Neural progenitor cell (in vitro differentiated cells): ENCODE data around the gene BEGAIN. TPM values are rescaled to one million over a fixed set of nuclear protein-coding genes. Genes with fewer than 3 reads are reported as not detected.

Source experiments
- DNase-seq: peaks from one replicate; pipeline ENCODE4 v3.0.0-alpha.2; 2016; ENCODE audit warnings: low spot score
- H2AFZ ChIP-seq: fragments of 200-600 bp; sonication (generic); replicated peaks from 2 replicates; pipeline ENCODE4 v1.6.1; 2016; ENCODE audit warnings: antibody characterized with exemption
- H3F3A ChIP-seq: fragments of 200-600 bp; sonication (generic); 2 replicates; pipeline ENCODE4 v1.6.1; 2016; ENCODE audit warnings: antibody characterized with exemption, low read depth
- H3K27ac ChIP-seq: fragments of 200-600 bp; sonication (generic); 2 replicates; pipeline ENCODE4 v1.5.1; 2016; ENCODE audit warnings: mild to moderate bottlenecking
- H3K27me3 ChIP-seq: fragments of 200-600 bp; sonication (generic); 2 replicates; pipeline ENCODE4 v1.6.1; 2016; ENCODE audit warnings: mild to moderate bottlenecking, moderate library complexity
- H3K36me3 ChIP-seq: fragments of 200-600 bp; sonication (generic); 2 replicates; pipeline ENCODE4 v1.5.1; 2016
- H3K4me1 ChIP-seq: fragments of 200-600 bp; sonication (generic); 2 replicates; pipeline ENCODE4 v1.6.1; 2016; ENCODE audit warnings: mixed run types
- H3K4me2 ChIP-seq: fragments of 200-600 bp; sonication (generic); 2 replicates; pipeline ENCODE4 v1.6.1; 2016
- H3K4me3 ChIP-seq: fragments of 200-600 bp; sonication (generic); 2 replicates; pipeline ENCODE4 v1.5.1; 2016
- H3K79me2 ChIP-seq: fragments of 200-600 bp; sonication (generic); 2 replicates; pipeline ENCODE4 v1.6.1; 2016; ENCODE audit warnings: low read depth
- H3K9ac ChIP-seq: fragments of 200-600 bp; sonication (generic); 2 replicates; pipeline ENCODE4 v1.6.1; 2016
- H3K9me3 ChIP-seq: fragments of 200-600 bp; sonication (generic); 2 replicates; pipeline ENCODE4 v1.5.1; 2016; ENCODE audit warnings: low read depth
- H4K20me1 ChIP-seq: fragments of 200-600 bp; sonication (generic); 2 replicates; pipeline ENCODE4 v1.6.1; 2016; ENCODE audit warnings: low read depth
- H3K27ac Mint-ChIP-seq: 3 replicates; pipeline ENCODE4 v1.8.0; 2021; ENCODE audit warnings: mixed read lengths
- H3K27me3 Mint-ChIP-seq: 2 replicates; pipeline ENCODE4 v1.8.0; 2022; ENCODE audit warnings: low read depth, mild to moderate bottlenecking, inconsistent platforms, moderate library complexity, mixed read lengths; ENCODE audit not compliant: insufficient read depth
- H3K36me3 Mint-ChIP-seq: 3 replicates; pipeline ENCODE4 v1.8.0; 2021; ENCODE audit warnings: mixed read lengths
- H3K4me1 Mint-ChIP-seq: 3 replicates; pipeline ENCODE4 v1.8.0; 2021; ENCODE audit warnings: mixed read lengths
- H3K4me3 Mint-ChIP-seq: 3 replicates; pipeline ENCODE4 v1.8.0; 2021; ENCODE audit warnings: mild to moderate bottlenecking, moderate library complexity, mixed read lengths
- H3K9me3 Mint-ChIP-seq: 3 replicates; pipeline ENCODE4 v1.8.0; 2020; ENCODE audit warnings: mixed read lengths
- EZH2 ChIP-seq: fragments of 200-600 bp; sonication (generic); IDR thresholded peaks from 2 replicates; pipeline ENCODE4 v1.6.1; 2017; ENCODE audit warnings: antibody characterized with exemption, mild to moderate bottlenecking, moderate library complexity
- EZH2phosphoT487 ChIP-seq: fragments of 200-600 bp; sonication (generic); IDR thresholded peaks from 2 replicates; pipeline ENCODE4 v1.6.1; 2017; ENCODE audit warnings: antibody characterized with exemption
- total RNA-seq: library from RNA; depleted of rRNA; stranded (reverse); fragments of >200 nt; gene quantifications from 2 replicates; pipeline ENCODE4 v1.2.3, GENCODE V29; 2015; ENCODE audit warnings: low replicate concordance
- TF ChIP-seq, protein P1 (sequence below): fragments of 200-600 bp; sonication (generic); IDR thresholded peaks from 2 replicates; pipeline ENCODE4 v1.5.1; 2017; ENCODE audit warnings: antibody characterized with exemption, mild to moderate bottlenecking

BEGAIN gene
- total RNA-seq, 1 donor from 2014 or later, result 4.0 TPM

DNA sequence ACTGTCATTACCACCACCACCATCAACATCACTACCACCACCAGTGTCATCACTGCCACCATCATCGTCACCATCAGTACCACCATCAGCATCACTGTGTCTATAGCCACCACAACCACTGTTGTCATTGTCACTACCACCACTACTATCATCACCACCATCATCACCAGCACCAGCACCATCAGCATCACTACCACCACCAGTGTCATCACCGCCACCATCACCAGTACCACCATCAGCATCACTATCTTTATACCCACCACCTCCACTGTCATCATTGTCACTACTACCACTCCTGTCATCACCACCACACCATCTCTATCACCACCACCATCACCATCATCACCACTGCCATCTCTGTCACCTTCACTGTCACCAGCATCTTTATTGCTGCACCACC, 60.6 kb downstream of the BEGAIN start:
- Histone ChIP-seq H4K20me1 (no peaks in the 10 kb centered on the region), H3K36me3 (no peaks in the 10 kb centered on the region), H3K4me2 (no peak overlapping the region), H3K9ac (no peak overlapping the region), H3K4me1 (peaks cover 11% of the 10 kb centered on the region), H3F3A (no peaks in the 10 kb centered on the region), H2AFZ (no peak overlapping the region), H3K4me3 (no peak overlapping the region), H3K79me2 (no peaks in the 10 kb centered on the region), H3K9me3 (no peaks in the 10 kb centered on the region), H3K27ac (no peak overlapping the region), H3K27me3 (no peaks in the 10 kb centered on the region)
- no peak overlapping the region for H3K4me3 Mint-ChIP-seq
- TF ChIP-seq, protein P1, sequence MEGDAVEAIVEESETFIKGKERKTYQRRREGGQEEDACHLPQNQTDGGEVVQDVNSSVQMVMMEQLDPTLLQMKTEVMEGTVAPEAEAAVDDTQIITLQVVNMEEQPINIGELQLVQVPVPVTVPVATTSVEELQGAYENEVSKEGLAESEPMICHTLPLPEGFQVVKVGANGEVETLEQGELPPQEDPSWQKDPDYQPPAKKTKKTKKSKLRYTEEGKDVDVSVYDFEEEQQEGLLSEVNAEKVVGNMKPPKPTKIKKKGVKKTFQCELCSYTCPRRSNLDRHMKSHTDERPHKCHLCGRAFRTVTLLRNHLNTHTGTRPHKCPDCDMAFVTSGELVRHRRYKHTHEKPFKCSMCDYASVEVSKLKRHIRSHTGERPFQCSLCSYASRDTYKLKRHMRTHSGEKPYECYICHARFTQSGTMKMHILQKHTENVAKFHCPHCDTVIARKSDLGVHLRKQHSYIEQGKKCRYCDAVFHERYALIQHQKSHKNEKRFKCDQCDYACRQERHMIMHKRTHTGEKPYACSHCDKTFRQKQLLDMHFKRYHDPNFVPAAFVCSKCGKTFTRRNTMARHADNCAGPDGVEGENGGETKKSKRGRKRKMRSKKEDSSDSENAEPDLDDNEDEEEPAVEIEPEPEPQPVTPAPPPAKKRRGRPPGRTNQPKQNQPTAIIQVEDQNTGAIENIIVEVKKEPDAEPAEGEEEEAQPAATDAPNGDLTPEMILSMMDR, result no peak
- TF ChIP-seq EZH2phosphoT487, result no peak
- no peak for TF ChIP-seq EZH2
- H3K27me3 Mint-ChIP-seq, result peaks cover 10% of the 10 kb centered on the region
- no peak for DNase-seq
- peaks cover 20% of the 10 kb centered on the region for H3K4me1 Mint-ChIP-seq
- no peaks in the 10 kb centered on the region for H3K36me3 Mint-ChIP-seq
- no peaks in the 10 kb centered on the region for H3K9me3 Mint-ChIP-seq
- H3K27ac Mint-ChIP-seq, result no peak overlapping the region

DNA sequence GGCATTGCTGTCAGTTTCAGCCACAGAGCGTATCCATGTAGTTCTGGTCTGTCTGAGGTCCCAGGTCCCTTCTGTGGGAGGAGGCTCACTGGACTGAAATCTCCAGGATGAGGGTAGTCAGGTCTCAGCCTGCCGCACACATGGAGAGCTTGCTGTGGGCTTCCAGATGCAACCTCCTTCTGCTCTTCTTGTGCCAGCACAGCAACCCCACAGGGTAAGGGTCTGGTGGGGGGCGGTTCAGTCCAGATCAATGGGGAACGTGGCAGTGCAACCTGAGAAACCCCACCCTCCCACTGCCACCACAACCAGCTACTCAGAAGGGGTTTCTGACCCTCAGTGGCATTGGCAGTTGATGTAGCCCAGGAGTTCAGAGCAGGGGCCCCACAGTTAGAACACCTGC, 61.2 kb downstream of the BEGAIN start:
- no peaks in the 10 kb centered on the region for H3F3A ChIP-seq
- no peak overlapping the region for H3K27ac Mint-ChIP-seq
- H3K27me3 ChIP-seq, result no peaks in the 10 kb centered on the region
- peaks cover 9% of the 10 kb centered on the region for H3K27me3 Mint-ChIP-seq
- H2AFZ ChIP-seq, result no peak overlapping the region
- H3K4me3 ChIP-seq, result no peak overlapping the region
- H3K4me1 ChIP-seq, result peaks cover 11% of the 10 kb centered on the region
- H3K9ac ChIP-seq, result no peak overlapping the region
- no peaks in the 10 kb centered on the region for H3K79me2 ChIP-seq
- no peaks in the 10 kb centered on the region for H3K9me3 Mint-ChIP-seq
- H3K36me3 Mint-ChIP-seq, result no peaks in the 10 kb centered on the region
- TF ChIP-seq, protein P1, result no peak
- TF ChIP-seq EZH2phosphoT487 (no peak), EZH2 (no peak)
- H3K4me3 Mint-ChIP-seq, result no peak overlapping the region
- DNase-seq, result no peak
- no peak overlapping the region for H3K27ac ChIP-seq
- H4K20me1 ChIP-seq, result no peaks in the 10 kb centered on the region
- no peaks in the 10 kb centered on the region for H3K9me3 ChIP-seq
- peaks cover 20% of the 10 kb centered on the region for H3K4me1 Mint-ChIP-seq
- H3K36me3 ChIP-seq, result no peaks in the 10 kb centered on the region
- H3K4me2 ChIP-seq, result no peak overlapping the region

DNA sequence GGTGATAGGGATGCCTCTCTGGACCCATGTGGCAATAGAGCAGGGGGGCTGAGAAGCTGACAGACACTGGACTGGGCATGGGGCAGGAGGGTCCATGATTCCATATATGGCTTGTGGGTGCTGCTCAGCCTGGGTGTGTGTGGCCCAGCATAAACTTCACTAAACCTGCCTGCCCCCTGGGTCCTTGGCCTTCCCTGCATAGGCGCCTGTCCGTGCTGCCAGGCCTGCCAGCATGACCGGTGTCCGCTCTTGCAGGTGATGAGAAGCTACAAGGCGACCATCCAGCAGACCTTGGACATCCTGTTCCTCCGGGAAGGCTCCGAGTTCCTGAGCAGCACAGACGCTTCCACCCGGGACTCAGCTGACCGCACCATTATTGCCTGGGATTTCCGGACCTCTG, 61.6 kb downstream of the BEGAIN start:
- TF ChIP-seq, protein P1, result no peak
- no peak for TF ChIP-seq EZH2
- TF ChIP-seq EZH2phosphoT487, result no peak
- DNase-seq, result no peak
- Histone ChIP-seq H3K27me3 (no peaks in the 10 kb centered on the region), H2AFZ (no peak overlapping the region), H3K36me3 (no peaks in the 10 kb centered on the region), H3K4me1 (peaks cover 11% of the 10 kb centered on the region), H3K9me3 (no peaks in the 10 kb centered on the region), H3K9ac (no peak overlapping the region), H3F3A (no peaks in the 10 kb centered on the region), H3K4me2 (no peak overlapping the region), H3K4me3 (no peak overlapping the region), H3K79me2 (no peaks in the 10 kb centered on the region), H4K20me1 (no peaks in the 10 kb centered on the region), H3K27ac (no peak overlapping the region)
- H3K27me3 Mint-ChIP-seq, result peaks cover 8% of the 10 kb centered on the region
- peak overlapping the region; percentile 59 for H3K27ac Mint-ChIP-seq
- H3K9me3 Mint-ChIP-seq, result no peaks in the 10 kb centered on the region
- H3K4me3 Mint-ChIP-seq, result no peak overlapping the region
- peaks cover 20% of the 10 kb centered on the region for H3K4me1 Mint-ChIP-seq
- no peaks in the 10 kb centered on the region for H3K36me3 Mint-ChIP-seq

DNA sequence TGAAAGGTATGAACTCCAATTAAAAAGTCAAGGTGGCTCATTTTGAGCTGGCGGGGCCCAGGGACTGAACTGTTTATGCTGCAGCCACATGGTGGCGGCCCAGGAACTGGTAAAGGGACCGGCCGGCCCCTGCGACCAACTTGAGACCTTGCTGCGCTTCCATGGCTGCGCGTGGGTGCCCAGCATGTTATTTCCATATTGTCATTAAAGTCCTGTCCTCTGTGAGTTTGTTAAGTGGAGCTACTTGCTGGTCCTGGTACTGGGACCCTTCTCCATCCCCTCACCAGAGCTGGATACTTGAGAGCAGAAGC, 62.3 kb downstream of the BEGAIN start:
- no peak overlapping the region for H3K27ac ChIP-seq
- Mint-ChIP-seq H3K4me1 (peaks cover 20% of the 10 kb centered on the region), H3K27ac (no peak overlapping the region), H3K36me3 (no peaks in the 10 kb centered on the region), H3K4me3 (no peak overlapping the region), H3K9me3 (no peaks in the 10 kb centered on the region), H3K27me3 (peaks cover 8% of the 10 kb centered on the region)
- H3K4me1 ChIP-seq, result peaks cover 11% of the 10 kb centered on the region
- no peak overlapping the region for H3K4me3 ChIP-seq
- no peaks in the 10 kb centered on the region for H3K9me3 ChIP-seq
- TF ChIP-seq, protein P1, result peak; percentile 79
- no peak for TF ChIP-seq EZH2
- no peaks in the 10 kb centered on the region for H4K20me1 ChIP-seq
- H3K4me2 ChIP-seq, result no peak overlapping the region
- no peak overlapping the region for H2AFZ ChIP-seq
- H3K79me2 ChIP-seq, result no peaks in the 10 kb centered on the region
- no peaks in the 10 kb centered on the region for H3K36me3 ChIP-seq
- peak; percentile 81 for DNase-seq
- H3K27me3 ChIP-seq, result no peaks in the 10 kb centered on the region
- H3K9ac ChIP-seq, result no peak overlapping the region
- H3F3A ChIP-seq, result no peaks in the 10 kb centered on the region
